Fibroblast of the conjunctiva (primary cell): ENCODE measurements around the gene CSTF1.

Experiments used
- DNase-seq: peaks from one replicate; pipeline ENCODE4 v3.0.0-alpha.2; 2010; ENCODE audit warnings: low read depth

The CSTF1 gene

DNA sequence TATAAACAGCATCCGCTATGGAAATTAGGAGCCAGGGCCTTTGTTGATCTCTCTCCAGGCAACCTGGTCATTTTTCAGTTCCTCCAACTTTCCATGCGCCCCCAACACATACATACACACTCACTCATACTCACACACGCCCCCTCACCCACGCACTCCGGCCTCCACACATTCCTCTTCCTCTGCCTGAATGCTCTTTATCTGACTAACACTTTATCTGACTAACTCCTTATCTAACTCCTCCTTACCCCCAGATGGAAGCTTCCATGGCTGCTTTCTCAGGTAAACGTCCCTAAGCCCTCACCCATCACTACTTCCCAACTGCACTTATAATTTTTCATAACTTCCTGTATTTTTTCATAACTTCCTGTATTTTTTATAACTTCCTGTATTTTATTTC lies 37.1 kb downstream of the CSTF1 start:
- DNase-seq = no peak

DNA sequence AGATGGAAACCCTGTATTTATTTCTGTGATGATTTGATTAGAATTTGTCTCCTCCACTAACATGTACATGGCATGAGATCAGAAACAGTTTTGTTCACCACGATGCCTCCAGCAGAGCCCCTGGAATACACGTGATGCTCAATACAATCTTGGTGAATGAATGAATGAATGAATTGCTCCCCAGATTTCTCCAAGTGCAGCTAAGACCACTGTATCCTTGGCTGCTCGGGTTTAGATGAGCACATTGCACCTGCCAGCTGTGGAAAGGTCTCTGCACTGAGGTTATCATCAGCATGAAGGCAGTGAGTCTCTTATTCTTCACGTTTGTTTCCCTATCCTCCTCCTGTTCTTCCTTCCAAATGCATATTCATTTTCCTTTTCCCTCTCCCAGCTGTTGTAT lies 37.5 kb downstream of the CSTF1 start:
- DNase-seq = no peak

DNA sequence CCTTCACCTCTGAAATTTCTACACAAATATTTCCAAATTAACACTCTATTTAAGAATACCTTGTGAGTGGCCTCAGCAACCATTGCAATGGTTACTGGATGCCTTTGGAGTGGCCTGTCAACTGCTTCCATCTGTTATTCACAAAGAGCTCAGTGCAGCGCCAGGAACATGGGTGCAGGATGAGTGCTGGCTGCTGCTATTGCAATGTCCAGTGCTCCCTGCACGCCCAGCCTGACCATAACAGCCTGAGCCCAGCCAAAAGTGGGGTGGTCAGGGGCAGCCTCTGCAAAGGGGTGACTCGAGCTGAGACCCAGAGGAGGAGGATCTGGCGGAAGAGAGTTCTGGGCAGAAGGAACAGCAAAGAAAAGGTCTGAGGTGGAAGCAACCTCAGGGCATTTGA lies 38.0 kb downstream of the CSTF1 start:
- no peak for DNase-seq

DNA sequence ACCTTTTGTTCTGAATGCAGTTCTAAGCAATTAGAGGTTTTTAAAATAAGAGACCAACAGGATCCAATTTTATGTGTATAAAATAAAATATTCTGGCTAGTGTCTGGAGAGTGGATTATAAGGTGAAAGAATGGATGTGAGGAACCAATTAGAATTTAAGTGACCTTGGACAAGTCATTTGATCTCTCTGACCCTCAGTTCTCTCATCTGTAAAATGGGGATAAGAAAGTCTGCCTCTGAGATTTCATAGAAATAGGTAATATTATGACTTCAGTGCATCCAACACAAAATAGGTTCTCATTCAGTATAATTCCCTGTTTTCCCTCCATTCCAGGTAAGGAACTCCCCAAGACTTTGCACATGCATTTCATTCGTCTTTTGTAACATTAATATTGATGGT lies 38.5 kb downstream of the CSTF1 start:
- no peak for DNase-seq

DNA sequence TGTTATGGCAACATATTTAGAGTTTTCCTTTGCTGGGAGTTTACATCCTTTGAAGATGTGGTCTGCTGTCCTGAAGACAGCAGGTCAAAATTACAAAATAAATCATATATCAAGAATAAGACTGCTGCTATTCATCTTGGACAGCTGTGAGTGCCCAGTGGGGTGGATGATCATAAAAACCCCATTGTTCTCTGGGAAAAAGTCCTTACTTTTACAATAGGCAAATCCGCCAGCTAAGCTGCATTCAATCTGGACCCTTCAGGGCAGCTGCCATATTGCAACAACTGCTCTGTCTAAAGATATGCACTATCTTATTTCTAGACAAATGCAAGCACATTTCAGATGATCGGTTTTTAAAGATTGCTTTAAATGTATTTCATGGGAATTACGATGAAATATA lies 39.0 kb downstream of the CSTF1 start:
- DNase-seq = no peak

DNA sequence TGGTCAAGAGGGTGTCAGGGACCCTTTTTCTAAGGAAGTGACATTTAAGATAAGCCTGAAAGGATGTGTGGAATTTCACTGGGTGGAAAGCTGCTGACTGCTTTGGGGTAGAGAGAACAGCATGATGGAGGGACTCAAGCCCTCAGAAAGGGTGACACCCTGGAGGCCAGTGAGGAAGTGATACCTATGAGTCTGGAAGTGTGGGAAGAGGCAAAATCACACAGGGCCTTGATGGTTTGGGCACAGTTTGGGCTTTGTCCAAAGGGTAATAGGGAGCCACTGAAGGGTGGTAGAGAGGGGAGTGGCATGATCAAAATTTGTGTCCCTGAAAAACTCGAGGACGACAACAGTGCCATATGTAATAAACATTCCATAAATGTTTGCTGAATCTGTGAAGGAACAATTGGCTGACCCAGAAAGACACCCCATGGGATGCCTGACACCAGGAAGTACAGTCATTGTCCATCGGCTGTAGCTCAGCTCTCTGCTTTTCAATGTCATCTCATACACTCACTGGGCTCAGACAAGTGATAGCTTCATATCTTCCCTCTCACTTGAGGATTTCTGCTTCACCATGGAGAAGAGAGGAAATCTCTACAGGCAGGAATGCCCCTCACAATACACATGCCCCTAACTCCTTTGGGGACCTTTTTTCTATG lies 40.9 kb downstream of the CSTF1 start:
- no peak for DNase-seq

DNA sequence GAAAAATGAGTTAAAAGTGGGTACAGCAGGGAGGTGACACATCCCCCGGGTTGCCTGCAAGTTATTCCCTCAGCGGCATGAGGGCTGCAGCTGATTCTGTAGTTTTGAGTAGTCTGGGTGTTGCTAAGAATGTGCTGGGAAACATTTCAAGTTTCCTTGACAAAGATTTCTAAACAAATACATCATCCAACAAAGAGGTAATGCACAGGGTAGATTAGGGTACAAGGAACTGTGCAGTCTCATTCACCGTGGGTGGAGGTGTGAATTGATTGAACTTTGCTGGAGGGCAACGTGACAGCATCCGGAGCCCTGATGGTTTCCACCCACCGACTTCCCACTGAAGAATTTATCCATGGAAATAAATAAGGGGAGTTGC lies 41.4 kb downstream of the CSTF1 start:
- peak; percentile 59 for DNase-seq

DNA sequence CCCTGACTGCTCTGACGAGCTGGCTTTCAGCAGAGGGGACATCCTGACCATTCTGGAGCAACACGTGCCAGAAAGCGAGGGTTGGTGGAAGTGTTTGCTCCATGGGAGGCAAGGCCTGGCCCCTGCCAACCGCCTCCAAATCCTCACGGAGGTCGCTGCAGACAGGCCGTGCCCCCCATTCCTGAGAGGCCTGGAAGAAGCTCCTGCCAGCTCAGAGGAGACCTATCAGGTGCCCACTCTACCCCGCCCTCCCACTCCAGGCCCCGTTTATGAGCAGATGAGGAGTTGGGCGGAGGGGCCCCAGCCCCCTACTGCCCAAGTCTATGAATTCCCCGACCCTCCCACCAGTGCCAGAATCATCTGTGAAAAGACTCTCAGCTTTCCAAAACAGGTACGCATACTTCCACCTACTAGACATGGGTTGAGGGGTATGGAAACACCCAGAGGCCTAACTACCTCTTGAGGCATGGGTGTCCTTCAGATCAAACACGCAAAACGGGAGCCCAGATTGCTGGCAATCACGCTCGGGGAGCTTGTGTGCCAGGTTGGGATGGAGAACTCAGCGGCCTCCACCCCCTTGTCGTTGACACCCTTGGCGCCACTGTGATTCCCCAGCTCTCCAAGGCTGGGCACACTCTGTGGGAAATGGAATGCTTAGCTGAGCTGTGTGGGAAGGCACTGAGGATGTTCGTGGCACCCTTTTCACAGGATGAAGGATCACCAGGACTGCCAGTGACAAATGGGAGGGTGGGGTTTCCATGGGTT lies 44.9 kb downstream of the CSTF1 start:
- no peak for DNase-seq

DNA sequence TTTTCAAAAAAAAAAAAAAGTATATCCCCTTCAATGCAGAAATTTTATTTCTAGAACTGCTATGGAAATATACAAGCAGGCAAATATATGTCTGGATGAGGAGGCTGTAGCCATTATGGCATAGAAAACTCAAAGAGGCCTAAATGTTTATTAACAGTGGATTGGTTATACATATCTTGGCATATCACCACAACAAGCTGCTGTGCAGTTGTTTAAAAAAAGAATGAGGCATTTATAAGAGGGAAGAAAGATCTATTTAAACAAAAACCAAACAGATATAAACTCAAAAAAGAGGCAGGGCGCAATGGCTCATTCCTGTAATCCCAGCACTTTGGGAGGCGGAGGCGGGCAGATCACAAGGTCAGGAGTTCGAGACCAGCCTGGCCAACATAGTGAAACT lies 45.8 kb downstream of the CSTF1 start:
- DNase-seq = no peak

DNA sequence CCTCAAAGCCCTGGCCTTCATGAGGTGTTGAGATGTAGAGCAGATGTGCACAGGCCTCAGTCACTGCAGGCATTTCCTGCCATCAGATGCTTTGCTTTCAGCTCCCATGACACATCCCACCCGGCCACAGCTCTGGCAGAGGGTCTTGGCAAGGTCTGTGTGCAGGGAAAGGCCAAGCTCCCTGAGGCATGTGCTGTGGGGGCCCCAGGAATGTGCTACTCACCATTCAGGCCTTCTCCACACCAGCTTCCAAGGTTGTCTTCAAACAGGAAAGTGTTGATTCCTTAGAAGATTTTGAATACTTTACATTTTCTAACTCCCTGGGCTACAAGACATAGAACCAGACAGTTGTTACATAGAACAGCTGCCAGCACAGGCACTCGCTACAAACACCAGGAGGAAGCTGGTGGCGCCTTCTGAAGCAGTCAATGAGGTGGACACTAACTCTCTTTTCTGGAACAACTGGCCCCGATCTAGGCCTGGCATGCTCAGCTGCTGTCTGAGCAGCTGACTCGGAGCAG lies 47.4 kb downstream of the CSTF1 start:
- peak; percentile 87 for DNase-seq

DNA sequence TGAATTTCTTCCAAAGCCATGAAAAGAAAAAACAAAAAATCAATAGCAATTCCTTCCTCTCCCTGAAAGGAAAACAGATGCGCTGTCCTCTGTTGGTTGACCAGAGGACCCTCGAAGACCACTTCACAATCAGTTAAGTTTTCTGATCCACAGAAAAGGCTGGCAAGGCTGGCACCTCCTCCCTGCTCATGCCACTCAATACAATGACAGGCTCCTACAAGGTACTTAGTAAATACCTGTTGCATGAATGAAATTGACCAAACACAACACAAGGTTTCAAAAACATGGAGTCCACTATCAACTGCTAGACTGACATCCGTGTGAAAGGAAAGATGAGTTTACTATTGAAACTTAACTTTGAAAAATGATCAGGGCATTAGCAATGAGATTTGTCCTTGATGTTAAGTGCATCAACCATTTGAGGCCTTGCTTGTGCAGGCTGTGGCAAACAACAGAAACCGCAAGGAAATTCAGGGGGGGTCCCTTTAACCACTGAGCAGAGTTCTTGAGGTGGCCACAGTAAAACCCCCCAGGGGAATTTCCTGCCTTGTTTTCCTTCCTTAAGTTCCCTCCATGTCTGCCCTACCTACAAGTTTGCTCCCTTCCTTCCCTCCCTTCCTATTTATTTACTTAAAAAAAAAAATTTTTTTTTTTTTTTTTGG lies 48.0 kb downstream of the CSTF1 start:
- DNase-seq = no peak

DNA sequence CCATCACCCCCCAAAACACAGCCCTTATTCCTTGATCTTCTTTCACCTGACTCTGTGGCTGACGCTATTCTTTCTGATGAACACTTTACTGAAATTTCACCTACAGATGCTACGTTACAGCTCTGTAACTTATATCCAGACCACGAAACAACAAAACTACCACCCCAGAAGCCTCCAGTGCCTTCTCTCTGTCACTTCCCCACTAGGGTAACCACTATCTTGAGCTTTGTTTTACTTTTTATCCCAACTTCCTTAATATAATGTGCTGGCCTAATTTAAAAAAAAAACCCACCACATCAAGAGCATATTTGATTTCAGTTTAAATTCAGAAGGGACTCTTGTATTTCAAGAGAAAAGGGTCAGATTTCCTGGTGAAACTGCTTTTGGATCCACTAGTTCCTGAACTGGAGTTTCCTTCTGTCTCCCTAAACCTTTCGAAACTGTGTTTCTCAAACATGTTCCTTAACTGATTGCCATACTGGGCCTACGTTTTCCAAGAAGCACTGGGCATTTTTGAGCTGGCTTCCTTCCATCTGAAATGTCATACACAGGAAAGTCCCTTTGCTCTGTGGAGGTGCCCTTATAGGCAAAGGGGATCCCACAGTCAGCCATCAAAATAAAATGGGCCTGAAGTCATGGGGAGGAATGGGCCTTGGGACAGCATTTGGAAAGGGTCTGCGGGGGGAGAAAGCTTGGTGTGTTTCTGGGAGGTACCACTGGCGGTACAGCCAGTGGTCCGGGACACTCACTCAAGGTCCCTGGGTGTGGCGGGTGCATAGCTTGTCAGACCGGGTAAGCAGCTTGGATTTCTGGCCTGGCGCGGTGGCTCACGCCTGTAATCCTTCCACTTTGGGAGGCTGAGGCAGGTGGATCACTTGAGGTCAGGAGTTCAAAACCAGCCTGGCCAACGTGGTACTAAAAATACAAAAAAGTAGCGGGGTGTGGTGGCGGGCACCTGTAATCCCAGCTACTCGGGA lies 50.2 kb downstream of the CSTF1 start:
- DNase-seq = no peak

DNA sequence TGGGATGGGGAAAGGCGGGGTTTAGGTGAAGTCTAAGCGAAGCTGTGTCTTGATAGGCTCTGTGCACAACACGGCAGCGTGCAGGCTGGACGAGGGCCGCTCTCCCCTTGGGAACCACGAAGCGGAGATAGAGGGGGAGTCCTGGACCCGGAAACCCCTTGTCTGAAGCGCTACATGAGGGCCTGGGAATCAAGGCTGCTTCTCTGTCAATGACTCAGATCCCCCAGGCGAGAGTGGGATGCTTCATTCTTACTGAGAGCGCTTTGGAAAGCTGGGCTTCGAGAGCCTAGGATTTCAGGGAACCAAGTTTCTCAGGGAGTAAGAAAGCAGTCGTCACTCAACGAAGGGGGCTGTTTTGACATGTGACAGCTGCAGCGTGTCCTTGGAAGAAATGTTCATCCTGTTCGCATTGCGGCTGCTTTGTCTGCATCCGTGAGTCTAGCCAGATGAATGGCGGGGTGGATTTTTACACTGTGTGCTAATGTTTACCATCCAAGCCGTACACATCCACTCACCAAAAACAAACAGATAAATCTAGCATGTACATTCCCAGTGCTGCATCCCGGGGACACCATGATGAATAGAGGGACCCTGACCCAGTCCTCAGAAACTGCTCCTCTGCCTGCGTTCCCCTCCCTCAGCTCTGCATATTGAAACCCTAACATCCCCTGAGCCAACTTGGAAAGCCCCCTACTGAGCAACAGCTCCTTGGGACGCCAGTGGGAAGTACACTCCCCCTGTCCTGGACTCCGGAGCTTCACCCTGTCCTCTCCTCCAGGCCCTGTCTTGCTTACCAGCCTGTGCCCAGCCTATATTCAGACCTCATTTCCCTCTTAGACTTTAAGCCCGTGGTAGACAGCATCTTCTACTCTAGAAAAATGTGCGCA lies 51.5 kb downstream of the CSTF1 start:
- no peak for DNase-seq

DNA sequence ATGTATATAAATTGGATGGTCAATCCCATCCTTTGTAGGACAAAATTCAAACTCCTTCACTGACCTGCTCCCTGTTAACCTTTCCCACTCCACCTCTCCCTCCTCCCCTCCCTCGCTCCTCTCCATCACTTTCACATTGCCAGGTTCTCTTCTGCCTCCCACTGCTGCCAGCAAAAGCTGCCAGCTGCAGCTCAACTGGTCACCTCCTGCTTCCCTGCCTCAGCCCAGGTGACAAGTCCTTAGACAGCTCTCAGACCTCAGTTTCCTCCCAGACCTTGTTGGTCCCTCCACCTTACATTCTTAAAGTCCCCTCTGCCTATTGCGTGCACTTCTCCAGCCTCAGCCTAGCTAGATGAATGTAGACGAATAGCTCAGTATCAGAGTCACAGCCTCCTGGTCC lies 52.7 kb downstream of the CSTF1 start:
- DNase-seq = no peak

DNA sequence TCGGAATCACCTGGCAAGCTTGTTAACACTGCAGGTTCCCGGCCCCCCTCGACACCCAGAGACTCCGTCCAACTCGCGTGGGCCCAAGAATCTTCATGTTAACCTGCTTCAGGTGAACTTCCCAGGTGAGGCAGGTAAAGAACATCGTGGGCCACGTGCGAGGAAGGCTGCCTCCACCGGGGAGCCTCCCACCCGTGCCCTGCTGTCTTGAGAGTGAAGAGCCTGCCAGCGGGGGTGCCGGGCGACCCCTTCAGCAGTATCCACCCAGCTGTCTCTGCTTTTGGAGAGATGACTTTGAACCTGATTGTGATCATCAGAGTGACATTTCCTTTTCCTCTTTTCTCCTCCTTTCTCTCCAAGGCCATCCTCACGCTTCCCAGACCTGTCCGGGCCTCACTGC lies 53.1 kb downstream of the CSTF1 start:
- no peak for DNase-seq

DNA sequence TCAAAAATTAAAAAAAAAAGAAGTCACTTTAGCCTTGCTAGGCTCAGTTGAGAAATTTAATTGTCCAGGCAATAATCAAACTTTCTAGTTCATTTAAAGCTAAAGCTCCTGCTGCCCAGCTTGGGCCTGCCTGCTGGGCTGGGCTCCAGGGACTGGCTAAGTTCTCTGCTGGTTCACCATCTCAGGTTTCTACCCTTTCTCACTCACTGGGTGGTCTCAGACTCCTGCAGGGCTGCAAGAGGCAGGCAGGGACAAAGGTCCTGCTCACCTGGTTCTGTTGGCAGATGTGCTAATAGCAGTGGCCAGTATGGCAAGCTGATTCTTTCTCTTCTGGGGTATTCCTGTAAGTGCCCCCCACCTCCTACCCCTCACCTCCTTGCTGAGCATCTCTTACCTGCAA lies 54.8 kb downstream of the CSTF1 start:
- no peak for DNase-seq

DNA sequence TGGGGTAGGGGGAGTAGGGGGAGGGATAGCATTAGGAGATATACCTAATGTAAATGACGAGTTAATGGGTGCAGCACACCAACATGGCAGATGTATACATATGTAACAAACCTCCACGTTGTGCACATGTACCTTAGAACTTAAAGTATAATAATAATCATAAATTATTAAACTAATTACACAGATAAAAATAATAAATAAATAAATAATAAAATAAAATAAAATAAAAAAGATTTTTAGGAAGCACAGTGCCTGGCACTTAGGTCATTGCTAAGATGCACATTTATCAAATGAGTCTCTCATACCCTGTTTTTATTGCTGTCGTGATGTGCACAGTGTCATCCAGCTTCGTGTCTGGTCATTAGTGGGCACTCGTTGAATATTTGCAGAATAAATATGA lies 57.0 kb downstream of the CSTF1 start:
- no peak for DNase-seq

DNA sequence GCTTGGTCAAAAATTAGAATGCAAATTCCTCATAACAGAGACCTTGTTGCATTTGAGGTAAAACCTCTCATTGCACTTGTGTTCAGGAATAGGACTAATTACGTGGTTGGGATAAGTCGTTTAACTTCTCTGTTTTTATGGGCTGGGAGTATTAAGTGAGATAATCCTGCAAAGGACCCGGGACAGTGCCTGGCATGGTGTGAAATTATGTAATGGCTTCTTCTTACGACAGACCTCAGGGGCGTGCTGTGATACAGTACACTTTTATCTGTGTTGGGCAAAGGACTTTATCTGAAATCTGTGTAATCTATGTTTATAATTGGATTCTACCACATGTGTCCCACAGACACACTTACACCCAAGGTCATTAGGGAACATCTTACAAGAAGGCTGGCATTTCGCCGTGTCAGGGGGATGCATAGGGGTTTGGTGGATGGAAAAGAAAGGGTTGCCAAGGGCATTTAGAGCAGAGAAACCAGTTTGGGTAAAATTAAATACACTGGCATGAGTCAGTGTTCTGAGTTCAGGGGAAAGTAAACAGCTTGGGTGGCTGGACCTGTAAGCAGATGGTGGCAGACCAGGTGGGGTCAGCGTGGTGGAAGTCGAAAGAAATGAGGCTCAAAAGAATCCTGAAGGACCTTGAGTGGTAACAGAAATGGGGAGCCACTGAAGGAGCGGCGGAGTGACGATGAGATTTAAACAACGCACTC lies 58.8 kb downstream of the CSTF1 start:
- DNase-seq = no peak

DNA sequence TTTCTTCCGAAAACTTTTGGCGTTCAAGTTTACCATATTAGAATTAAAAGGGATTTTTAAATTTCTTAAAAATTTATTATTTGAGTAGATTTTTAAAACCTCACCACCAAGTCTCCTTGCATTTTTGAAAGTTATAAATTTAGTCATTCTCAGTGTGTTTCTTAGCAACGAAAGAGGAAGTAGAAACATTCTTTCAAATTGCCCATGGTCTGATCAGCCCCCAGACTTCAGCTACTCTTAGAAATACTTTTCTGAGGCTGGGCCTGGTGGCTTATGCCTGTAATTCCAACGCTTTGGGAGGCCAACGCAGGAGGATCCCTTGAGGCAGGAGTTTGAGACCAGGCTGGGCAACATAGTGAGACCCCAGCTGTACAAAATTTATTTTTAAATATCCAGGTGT lies 60.9 kb downstream of the CSTF1 start:
- no peak for DNase-seq

DNA sequence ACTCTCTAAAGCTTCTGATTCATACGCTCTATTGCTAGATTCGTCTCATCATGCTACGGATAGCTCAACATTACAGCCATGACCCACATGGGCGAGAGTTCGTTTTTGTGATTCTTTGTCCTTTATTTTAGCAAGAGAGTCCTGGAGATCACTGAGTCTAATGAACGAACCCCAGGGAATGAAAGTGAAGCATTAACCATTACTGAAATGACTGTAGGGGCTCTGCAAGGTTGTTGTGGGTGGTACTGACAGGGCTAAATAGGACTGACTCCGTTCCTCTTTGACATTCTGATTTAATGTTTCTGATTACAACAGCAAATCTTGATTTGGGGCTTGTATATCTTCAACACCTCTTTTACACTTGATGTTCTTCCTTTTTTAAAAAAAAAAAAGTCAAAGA lies 62.3 kb downstream of the CSTF1 start:
- no peak for DNase-seq
